ENCODE results near the gene ROR2. TPM values are rescaled to one million over a fixed set of nuclear protein-coding genes. Genes with fewer than 3 reads are reported as not detected.

ROR2 gene
- total RNA-seq, 1 experiment from 2014 or later, result 2.7 TPM

GRCh38 chr9:91833096-91833877 lies 116.7 kb downstream of the ROR2 start:
- H3K4me1 ChIP-seq (ENCODE audit: insufficient read depth, low read length), result no peaks in the 10 kb centered on the region
- H3K79me2 ChIP-seq (ENCODE audit: insufficient read depth, low read length), result no peaks in the 10 kb centered on the region
- no peak overlapping the region for H3K23ac ChIP-seq (ENCODE audit: insufficient read length, low read depth, low read length)
- no peak overlapping the region for H2BK5ac ChIP-seq (ENCODE audit: insufficient read length, low read length)
- DNase-seq, result no peak
- H2BK12ac ChIP-seq (ENCODE audit: insufficient read length, low read depth, low read length), result no peak overlapping the region
- no peak overlapping the region for H3K18ac ChIP-seq (ENCODE audit: insufficient read length, low read depth, low read length)
- Mint-ChIP-seq H3K27me3 (ENCODE audit: low read depth) (no peaks in the 10 kb centered on the region), H3K4me3 (no peak overlapping the region), H3K9me3 (no peaks in the 10 kb centered on the region), H3K27ac (peak overlapping the region in 1 of 3 experiments; percentile 55; a peak in 1 of 7 replicates), H3K4me1 (peaks cover 9 to 23% of the 10 kb centered on the region in 2 experiments), H3K36me3 (ENCODE audit: insufficient read depth in 1 of 3, low read depth in 3 of 3) (no peaks in the 10 kb centered on the region)
- H3K9ac ChIP-seq (ENCODE audit: extremely low read depth, insufficient read length, low read length), result no peak overlapping the region
- no CpG with 5 or more reads among the region's 25 CpGs for WGBS (ENCODE audit: extremely low coverage, insufficient read length, low lambda C conversion rate)
- H3K9me3 ChIP-seq (ENCODE audit: control insufficient read depth, low read depth, low read length), result no peaks in the 10 kb centered on the region
- no peak overlapping the region for H3K56ac ChIP-seq (ENCODE audit: insufficient read length, low read depth, low read length)
- no peaks in the 10 kb centered on the region for H3K79me1 ChIP-seq (ENCODE audit: insufficient read depth, low read depth, low read length, poor library complexity, severe bottlenecking)
- TF ChIP-seq CTCF (conservative IDR thresholded peaks at IDR 0.05), result no peak
- H2BK15ac ChIP-seq (ENCODE audit: low read depth, low read length), result no peak overlapping the region
- H3K14ac ChIP-seq (ENCODE audit: insufficient read depth, low read length), result no peak overlapping the region; the same call in 1 of the 2 replicates
- H4K91ac ChIP-seq (ENCODE audit: insufficient read length, low read depth, low read length), result no peak overlapping the region
- no peaks in the 10 kb centered on the region for H3K23me2 ChIP-seq (ENCODE audit: insufficient read length, low read depth, low read length, poor library complexity, severe bottlenecking)
- no peak overlapping the region for H2BK20ac ChIP-seq (ENCODE audit: low read depth, low read length, poor library complexity, severe bottlenecking)
- H4K8ac ChIP-seq (replicated peaks; ENCODE audit: insufficient read length, low read depth, low read length), result no peak overlapping the region
- no peak overlapping the region for H3K27ac ChIP-seq (ENCODE audit: insufficient read length, low read depth, low read length)
- H2BK120ac ChIP-seq (ENCODE audit: low read depth, low read length, poor library complexity, severe bottlenecking), result no peak overlapping the region
- H4K20me1 ChIP-seq (ENCODE audit: control insufficient read depth, insufficient read depth, insufficient read length), result no peaks in the 10 kb centered on the region
- no peak overlapping the region for H2AK5ac ChIP-seq (ENCODE audit: insufficient read length, low read length)
- no peak overlapping the region for H4K5ac ChIP-seq (ENCODE audit: insufficient read length, low read depth, low read length)
- H2AFZ ChIP-seq (ENCODE audit: low read length), result no peak overlapping the region
- H3T11ph ChIP-seq (ENCODE audit: low read length), result no peak overlapping the region
- H3K4me2 ChIP-seq (ENCODE audit: insufficient read depth, insufficient read length, low read length), result no peak overlapping the region
- H3K4ac ChIP-seq (ENCODE audit: low read depth, low read length), result no peak overlapping the region
- no peaks in the 10 kb centered on the region for H3K27me3 ChIP-seq (ENCODE audit: insufficient read depth, low read length)
